ENCODE data around the gene SERF1A.
"Not testable (repeated sequence)": the region's sequence is repeated elsewhere in the genome, so short reads cannot be mapped to it uniquely, and the experiment has no call there.

Gene SERF1A

GRCh38 chr5:70900533-70901271 is at the start of gene SERF1A:
Gene SERF1A (plus strand): TSS chr5:70900669. CDS start chr5:70900870, 201 bp downstream.
- not testable (repeated sequence) for DNase-seq (ENCODE audit: low read depth)

- not testable (repeated sequence) for DNase-seq (ENCODE audit: low read depth)
Measured at GRCh38 chr5:70866778-70867177, 33.7 kb upstream of the SERF1A start.

DNA sequence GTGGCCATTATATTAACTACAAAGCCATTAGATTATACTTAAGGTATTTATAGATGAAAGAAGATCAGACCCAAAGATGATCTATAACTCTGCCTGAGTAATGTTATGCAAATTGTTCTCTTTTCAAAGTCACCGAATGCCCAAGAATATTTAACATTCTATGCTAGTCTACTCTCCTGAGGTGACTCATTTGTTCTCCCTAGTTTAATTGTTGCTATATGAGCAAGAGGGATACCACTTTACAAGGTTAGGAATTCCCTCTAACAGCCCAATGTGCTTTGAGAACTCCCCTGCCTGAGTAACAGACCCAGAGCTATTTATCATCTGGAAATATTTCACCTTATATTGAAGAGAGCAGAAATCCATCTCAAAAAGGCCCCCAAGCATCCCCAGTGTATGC is 29.8 kb upstream of the SERF1A start:
- not testable (repeated sequence) for DNase-seq (ENCODE audit: low read depth)

DNA sequence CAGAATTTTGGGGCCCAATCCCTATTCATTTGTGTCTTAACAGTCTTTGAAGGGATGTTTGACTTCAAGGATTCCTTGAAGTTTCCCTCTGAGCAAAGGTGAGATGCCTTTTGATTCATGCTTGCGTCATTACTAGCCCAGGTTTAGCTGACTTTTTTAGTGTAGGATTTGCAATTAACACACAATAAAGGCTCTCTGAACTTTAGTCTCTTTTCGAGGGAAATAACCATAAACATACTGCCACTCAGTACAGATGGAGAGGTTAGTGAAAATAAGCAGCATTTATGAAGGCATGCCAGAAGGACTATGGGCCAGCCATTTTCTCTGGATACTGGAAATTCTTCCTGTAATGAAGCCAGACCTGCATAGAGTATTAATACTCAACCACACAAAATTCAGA is 4.4 kb upstream of the SERF1A start:
- DNase-seq (ENCODE audit: low read depth) = not testable (repeated sequence)

- DNase-seq (ENCODE audit: low read depth) = not testable (repeated sequence)
Measured at GRCh38 chr5:70901272-70901571, 753 bp downstream of the SERF1A start.

DNA sequence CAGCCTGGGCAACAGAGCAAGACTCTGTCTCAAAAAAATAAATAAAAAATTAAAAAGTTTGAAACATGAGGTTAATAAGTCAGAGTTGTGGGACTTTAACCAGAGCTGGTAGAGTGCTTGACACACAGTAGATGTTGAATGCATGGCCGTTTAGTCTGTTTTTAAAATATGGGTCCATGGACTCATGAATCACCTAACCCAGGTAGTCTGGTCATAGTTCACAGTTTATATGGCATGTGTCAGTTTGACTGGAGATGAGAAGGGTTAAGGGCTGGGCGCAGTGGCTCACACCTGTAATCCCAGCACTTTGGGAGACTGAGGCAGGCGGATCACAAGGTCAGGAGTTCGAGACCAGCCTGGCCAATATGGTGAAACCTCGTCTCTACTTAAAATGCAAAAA is 6.2 kb downstream of the SERF1A start:
- DNase-seq (ENCODE audit: low read depth) = not testable (repeated sequence)

GRCh38 chr5:70916829-70917228 is 16.4 kb downstream of the SERF1A start:
- not testable (repeated sequence) for DNase-seq (ENCODE audit: low read depth)

- not testable (repeated sequence) for DNase-seq (ENCODE audit: low read depth)
Measured at GRCh38 chr5:70925211-70925562, 24.7 kb downstream of the SERF1A start.

DNA sequence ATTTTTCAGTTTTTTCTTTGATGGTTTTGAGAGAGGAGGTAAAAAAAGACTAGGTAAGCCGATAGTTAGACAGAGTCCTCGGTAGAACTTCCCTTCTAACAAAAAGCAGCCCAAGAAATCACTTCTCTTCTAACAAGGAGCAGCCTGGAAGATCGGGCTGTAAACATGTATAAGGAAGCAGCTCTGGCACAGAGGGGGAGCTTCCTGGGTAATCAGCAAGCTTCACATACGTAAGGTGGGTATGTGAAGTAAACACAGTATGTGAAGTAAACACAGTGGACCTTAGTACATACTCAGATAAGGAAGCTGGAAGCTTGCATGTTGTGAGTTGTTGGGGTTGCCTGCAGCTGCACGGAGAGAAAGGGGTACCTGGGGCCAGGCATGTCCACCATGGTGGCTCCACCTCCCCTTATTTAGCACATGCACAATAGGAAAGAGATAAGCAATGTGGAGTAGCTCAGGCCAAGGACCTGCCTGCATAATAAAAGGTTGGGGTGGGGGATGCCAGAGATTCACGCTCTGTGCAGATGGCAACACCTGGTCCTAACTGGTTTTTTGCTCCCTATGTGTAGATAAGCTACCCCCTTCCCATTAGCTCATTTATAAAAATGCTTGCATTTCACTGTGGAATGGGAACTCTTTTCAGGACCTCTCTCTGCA is 31.4 kb downstream of the SERF1A start:
- DNase-seq (ENCODE audit: low read depth) = not testable (repeated sequence)

DNA sequence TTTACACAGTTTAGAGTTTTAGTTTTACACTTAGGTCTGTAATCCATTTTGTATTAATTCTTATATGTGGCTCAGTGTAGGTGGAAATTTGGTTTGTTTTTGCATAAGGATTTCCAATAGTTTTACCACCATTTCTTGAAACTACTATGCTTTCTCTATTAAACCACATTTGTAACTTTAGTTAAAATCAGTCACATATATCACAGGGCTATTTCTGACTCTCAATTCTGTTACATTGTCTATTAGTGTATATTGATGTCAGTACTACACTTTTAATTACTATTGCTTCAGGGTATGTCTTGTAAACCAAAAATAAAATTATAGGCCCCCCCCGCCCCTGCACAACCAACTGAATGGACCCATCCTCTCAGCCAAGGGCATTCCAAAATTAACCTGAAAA is 32.1 kb downstream of the SERF1A start:
- DNase-seq (ENCODE audit: low read depth) = not testable (repeated sequence)

- not testable (repeated sequence) for DNase-seq (ENCODE audit: low read depth)
Measured at GRCh38 chr5:70953068-70953467, 52.6 kb downstream of the SERF1A start.
